Endometrium (tissue), 2 donors: ENCODE results near the gene F13B.
"Not testable (repeated sequence)": the region's sequence is repeated elsewhere in the genome, so short reads cannot be mapped to it uniquely, and the experiment has no call there.

Source experiments
- FAIRE-seq: peaks from 2 replicates; lab custom pipeline; 2012; peaks lifted over from hg19 to GRCh38; lab: Jason Lieb, UNC
- donor health status: control.
- donor health status: control.

The F13B gene

GRCh38 chr1:197066719-197067456, at the start of gene F13B:
F13B (minus strand) TSS chr1:197067260; CDS start chr1:197067223, 37 bp downstream.
- FAIRE-seq: peak; percentile 8

DNA sequence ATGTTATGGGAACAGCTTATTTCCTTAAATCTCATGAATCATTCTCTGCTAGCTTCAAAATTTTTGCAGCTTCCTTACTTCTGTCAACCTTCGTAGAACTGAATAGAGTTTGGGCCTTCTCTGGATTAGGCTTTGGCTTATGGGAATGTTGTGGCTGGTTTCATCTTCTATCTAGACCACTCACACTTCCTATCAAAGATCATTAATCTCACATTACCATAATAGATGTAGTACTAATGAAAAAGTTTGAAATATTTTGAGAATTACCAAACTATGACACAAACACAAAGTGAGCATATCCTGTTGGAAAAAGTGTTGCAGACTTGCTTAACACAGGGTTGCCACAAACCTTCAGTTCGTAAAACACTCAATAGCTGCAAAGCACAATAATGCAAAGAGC, 49.1 kb upstream of the F13B start:
- no peak for FAIRE-seq

GRCh38 chr1:197106869-197107268, 39.8 kb upstream of the F13B start:
- FAIRE-seq: no peak

DNA sequence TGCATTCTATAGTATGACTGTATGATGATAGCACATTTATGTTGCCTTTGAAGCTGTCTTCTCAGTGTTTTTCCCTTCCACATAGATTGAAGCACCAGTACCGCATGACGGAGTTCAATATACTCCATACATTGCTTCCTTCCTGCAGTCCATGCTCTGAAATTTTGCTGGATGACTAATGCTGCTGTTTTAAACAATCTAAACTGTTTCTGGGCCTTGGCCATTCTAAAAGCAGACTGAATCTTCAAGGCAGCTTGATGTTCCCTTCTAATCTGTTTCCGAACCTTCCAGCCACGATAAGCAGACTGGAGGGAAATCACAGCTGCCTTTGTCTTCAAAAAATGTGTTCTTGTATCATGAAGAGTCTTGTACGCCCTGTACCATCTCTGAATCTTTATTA, 36.2 kb upstream of the F13B start:
- no peak for FAIRE-seq

GRCh38 chr1:197101978-197102377, 34.9 kb upstream of the F13B start:
- no peak for FAIRE-seq

DNA sequence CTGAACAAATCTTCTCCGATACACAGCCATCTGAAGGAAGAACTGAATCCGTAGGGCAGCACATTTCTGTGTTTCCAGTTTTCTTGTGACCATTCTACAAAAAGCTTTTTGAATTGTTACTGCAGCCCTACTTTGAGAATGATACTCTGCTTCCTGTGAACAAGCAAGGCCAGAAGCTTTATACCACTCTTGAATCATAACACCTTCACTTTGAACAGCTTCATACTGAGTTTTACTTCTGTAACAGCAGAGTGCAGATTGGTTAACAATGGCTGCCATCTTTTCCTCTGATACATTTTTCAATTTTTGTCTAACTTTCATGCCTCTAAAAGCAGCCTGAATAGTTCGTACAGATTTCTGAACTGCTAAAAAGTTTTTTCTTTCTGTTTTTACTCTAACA, 33.6 kb upstream of the F13B start:
- FAIRE-seq: no peak

GRCh38 chr1:197099444-197099843, 32.4 kb upstream of the F13B start:
- FAIRE-seq: no peak

DNA sequence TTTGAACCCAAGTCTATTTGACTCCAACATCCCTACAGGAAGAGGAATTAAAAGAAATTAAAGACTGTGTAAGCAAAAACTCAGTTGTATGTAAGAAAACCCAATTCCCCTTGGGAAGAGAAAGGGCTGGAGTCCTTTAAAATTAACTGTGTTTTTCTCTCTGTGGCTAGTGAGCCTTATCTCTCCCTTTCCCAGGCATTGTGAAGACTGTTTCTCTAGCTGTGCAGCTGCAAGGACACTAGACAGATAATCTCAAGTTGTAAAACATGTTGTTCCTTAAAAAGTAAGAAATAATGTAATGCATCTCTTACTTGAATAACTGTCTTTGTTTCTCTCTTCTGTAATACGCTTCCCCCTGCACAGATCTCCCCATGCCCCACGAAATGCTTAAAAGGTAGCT, 29.9 kb upstream of the F13B start:
- FAIRE-seq: not testable (repeated sequence)

DNA sequence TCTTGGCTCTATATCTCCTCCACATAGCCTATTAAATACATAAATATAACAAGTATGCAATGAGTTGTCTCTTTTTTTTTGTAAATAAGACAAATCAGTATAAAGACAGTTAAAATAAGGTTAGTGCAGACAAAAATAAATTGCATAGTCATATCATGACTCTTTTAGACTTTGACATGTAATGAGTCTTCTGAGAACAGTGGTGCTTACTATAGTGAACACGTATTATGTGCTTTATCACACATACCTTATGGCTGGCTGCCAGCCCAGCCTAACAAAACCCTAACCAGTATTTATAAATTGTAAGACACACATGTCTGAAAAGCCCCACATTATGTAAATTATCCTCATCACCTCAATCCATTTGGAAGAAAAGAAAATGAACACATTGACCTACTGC, 29.1 kb upstream of the F13B start:
- no peak for FAIRE-seq

- FAIRE-seq: no peak
These were observed 26.3 kb upstream of the F13B start for GRCh38 chr1:197093226-197093885.

GRCh38 chr1:197092491-197093023, 25.5 kb upstream of the F13B start:
- no peak for FAIRE-seq

GRCh38 chr1:197083474-197083873, 16.4 kb upstream of the F13B start:
- FAIRE-seq: no peak

- FAIRE-seq: no peak
These were observed 14.2 kb upstream of the F13B start for GRCh38 chr1:197081117-197081753.

DNA sequence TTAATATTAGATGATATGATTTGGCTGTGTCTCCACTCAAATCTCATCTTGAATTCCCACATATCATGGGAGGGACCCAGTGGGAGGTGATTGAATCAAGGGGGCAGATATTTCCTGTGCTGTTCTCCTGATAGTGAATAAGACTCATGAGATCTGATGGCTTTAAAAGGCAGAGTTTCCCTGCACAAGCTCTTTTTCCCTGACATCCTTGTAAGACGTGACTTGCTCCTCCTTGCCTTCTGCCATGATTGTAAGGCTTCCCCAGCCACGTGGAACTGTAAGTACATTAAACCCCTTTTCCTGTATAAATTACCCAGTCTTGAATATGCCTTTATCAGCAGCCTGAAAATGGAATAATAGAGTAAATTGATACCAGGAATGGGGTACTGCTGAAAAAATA, 13.3 kb upstream of the F13B start:
- no peak for FAIRE-seq

- no peak for FAIRE-seq
These were observed 9.5 kb upstream of the F13B start for GRCh38 chr1:197076585-197076984.

DNA sequence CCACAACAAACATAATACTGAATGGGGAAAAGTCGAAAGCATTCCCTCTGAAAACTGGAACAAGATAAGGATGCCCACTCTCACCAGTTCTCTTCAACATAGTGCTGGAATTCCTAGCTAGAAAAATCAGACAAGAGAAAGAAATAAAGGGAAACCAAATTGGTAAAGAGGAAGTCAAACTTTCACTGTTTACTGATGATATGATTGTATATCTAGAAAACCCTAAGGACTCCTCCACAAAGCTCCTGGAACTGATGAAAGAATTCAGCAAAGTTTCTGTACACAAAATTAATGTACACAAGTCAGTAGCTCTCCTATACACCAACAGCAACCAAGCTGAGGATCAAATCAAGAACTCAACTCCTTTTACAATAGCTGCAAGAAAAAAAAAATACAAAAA, 6.9 kb upstream of the F13B start:
- FAIRE-seq: no peak

- no peak for FAIRE-seq
These were observed 378 bp upstream of the F13B start for GRCh38 chr1:197067457-197067818.

- FAIRE-seq: no peak
These were observed 783 bp downstream of the F13B start for GRCh38 chr1:197066277-197066676.

GRCh38 chr1:197065559-197065958, 1.5 kb downstream of the F13B start:
- FAIRE-seq: no peak

DNA sequence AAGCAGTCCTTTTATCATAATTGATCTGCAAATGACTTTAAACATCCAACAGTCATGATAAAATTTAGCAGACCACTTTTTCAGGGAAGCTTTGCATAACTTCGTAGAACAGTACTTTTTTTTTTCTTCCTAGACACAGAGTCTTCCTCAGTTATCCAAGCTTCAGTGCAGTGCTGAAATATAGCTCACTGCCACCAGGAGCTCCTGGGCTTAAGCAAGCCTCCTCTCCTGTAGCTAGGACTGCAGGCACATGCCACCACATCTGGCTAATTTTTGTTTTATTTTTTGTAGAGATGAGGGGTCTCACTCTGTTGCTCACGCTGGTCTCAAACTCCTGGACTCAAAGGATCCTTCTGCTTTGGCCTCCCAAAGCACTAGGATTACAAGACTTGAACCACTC, 3.8 kb downstream of the F13B start:
- no peak for FAIRE-seq

- no peak for FAIRE-seq
These were observed 4.4 kb downstream of the F13B start for GRCh38 chr1:197062692-197063091.

DNA sequence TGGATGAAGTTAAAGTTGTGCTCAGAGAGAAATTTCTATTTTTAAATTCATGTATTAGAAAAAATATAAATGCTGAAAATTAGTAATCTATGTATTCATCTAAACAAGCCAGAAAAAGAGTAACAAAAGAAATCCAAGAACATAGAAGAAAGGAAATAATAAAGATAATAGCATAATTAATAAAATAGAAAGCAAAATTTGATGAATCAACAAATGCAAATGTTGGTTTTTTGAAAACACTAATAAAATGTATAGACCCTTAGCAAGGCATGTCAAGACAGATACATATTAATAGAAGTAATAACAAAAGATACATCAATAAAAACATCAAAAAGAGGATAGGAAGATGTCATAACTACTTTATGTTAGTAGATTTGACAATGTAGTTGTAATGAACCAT, 18.0 kb downstream of the F13B start:
- FAIRE-seq: no peak

DNA sequence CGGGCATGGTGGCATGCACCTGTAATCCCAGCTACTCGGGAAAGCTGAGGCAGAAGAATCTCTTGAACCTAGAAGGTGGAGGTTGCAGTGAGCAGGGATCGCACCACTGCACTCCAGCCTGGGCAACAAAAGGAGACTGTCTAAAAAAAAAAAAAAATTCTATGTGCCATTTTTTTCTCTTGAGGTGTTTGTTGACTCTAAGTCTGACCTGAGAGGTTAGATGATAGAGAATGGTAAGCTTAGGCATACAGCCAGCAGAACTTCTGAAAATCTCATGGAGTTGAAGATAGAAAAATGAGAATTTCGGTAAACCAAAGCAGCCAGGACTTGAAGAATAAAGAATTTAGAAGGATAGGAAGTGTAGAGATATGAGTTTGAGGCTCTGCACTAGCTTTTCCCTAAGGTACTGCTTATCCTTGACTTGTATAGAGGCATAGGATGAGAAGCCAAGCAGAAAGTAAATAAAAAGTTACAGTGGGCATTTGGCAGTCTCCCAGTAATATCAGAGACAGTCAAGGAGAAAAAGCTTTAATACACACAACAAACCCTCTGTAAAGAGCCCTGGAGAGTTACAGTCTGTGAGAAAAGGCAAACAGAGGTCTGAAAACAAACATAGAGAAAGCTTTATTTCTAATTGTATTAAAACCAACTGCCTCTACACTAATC, 24.3 kb downstream of the F13B start:
- no peak for FAIRE-seq
